ENCODE data around the gene CERK.

DNA sequence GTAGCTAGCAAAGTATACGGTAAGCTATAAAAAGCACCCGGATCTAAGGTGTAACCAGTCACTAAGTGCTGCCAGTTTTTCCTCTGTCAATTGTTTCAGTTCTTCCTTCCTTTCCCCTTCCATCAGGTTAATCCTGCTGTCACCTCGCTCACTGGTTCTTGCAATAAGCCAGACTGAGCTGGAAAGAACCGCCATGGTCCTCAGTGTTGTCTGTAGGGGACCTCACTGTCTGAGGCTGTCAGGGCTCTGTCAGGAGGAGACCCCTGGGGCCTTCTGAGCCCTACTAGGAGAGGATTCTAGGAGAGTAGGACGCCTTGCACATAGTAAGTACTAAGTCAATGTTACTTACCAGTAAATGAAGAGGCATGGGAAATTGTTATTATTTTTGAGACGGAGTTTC lies 23.0 kb upstream of the CERK start:
- TF ChIP-seq GATA2 (IDR thresholded peaks at IDR 0.05; ENCODE audit: low read depth, low read length) (no peak), GATA3 (IDR thresholded peaks at IDR 0.05; ENCODE audit: low read depth, low read length) (no peak)
